ENCODE data around the gene IL32. TPM values are rescaled to one million over a fixed set of nuclear protein-coding genes. Genes with fewer than 3 reads are reported as not detected.
A peak's percentile ranks its signal among the peaks of the same experiment; 100 is the strongest.

Gene IL32
- total RNA-seq, 1 experiment from 2014 or later: 4.5 TPM

- Histone ChIP-seq H3K27ac (ENCODE audit: low read depth, low read length, poor library complexity, severe bottlenecking) (no peak overlapping the region), H3K9me3 (ENCODE audit: low read depth, low read length, poor library complexity, severe bottlenecking) (no peaks in the 10 kb centered on the region), H3K4me1 (ENCODE audit: insufficient read depth, low read length, poor library complexity, severe bottlenecking) (no peaks in the 10 kb centered on the region), H3K36me3 (ENCODE audit: insufficient read depth, low read length, poor library complexity, severe bottlenecking) (no peaks in the 10 kb centered on the region), H3K4me3 (ENCODE audit: low read depth, low read length, poor library complexity, severe bottlenecking) (peak overlapping the region; percentile 51), H3K27me3 (replicated peaks; ENCODE audit: insufficient read depth, low read depth, low read length, poor library complexity) (peaks cover 20% of the 10 kb centered on the region)
- no TSS peak for BruUV-seq (replicated peaks)
- TF ChIP-seq EZH2 (IDR thresholded peaks at IDR 0.05; ENCODE audit: borderline replicate concordance, low read depth, low read length, poor library complexity, severe bottlenecking) (peak; percentile 83), CTCF (conservative IDR thresholded peaks at IDR 0.05; ENCODE audit: low read depth, low read length) (no peak)
- POLR2A ChIA-PET (ENCODE audit: low non-redundant PET): no interaction called here
- intact Hi-C loops (cut with micrococcal nuclease; ENCODE audit: unreplicated experiment): no loop called here
- no peak for DNase-seq (ENCODE audit: low spot score)
- CTCF ChIA-PET: interaction anchor here (1.0 to 1.4 kb wide), 2 partner anchors 12 to 15 kb away, joined by 3 to 12 read pairs; no protein-coding TSS in a partner anchor
Measured at GRCh38 chr16:3046641-3047386, 18.6 kb upstream of the IL32 start.

GRCh38 chr16:3047387-3047720 is 18.1 kb upstream of the IL32 start:
- no peak for DNase-seq (ENCODE audit: low spot score)
- POLR2A ChIA-PET (ENCODE audit: low non-redundant PET): no interaction called here
- Histone ChIP-seq H3K9me3 (ENCODE audit: low read depth, low read length, poor library complexity, severe bottlenecking) (no peaks in the 10 kb centered on the region), H3K4me1 (ENCODE audit: insufficient read depth, low read length, poor library complexity, severe bottlenecking) (no peaks in the 10 kb centered on the region), H3K4me3 (ENCODE audit: low read depth, low read length, poor library complexity, severe bottlenecking) (no peak overlapping the region), H3K27ac (ENCODE audit: low read depth, low read length, poor library complexity, severe bottlenecking) (no peak overlapping the region), H3K27me3 (replicated peaks; ENCODE audit: insufficient read depth, low read depth, low read length, poor library complexity) (peaks cover 20% of the 10 kb centered on the region), H3K36me3 (ENCODE audit: insufficient read depth, low read length, poor library complexity, severe bottlenecking) (no peaks in the 10 kb centered on the region)
- TF ChIP-seq EZH2 (IDR thresholded peaks at IDR 0.05; ENCODE audit: borderline replicate concordance, low read depth, low read length, poor library complexity, severe bottlenecking) (no peak), CTCF (conservative IDR thresholded peaks at IDR 0.05; ENCODE audit: low read depth, low read length) (no peak)
- BruUV-seq (replicated peaks): no TSS peak
- CTCF ChIA-PET: interaction anchor here (1.0 to 1.4 kb wide), 2 partner anchors 11 to 15 kb away, joined by 3 to 12 read pairs; no protein-coding TSS in a partner anchor
- intact Hi-C loops (cut with micrococcal nuclease; ENCODE audit: unreplicated experiment): no loop called here

GRCh38 chr16:3049921-3050481 is 15.4 kb upstream of the IL32 start:
- H3K4me3 ChIP-seq (ENCODE audit: low read depth, low read length, poor library complexity, severe bottlenecking): no peak overlapping the region
- no peak overlapping the region for H3K27ac ChIP-seq (ENCODE audit: low read depth, low read length, poor library complexity, severe bottlenecking)
- no TSS peak for BruUV-seq (replicated peaks)
- no peaks in the 10 kb centered on the region for H3K9me3 ChIP-seq (ENCODE audit: low read depth, low read length, poor library complexity, severe bottlenecking)
- no peak for DNase-seq (ENCODE audit: low spot score)
- TF ChIP-seq EZH2 (IDR thresholded peaks at IDR 0.05; ENCODE audit: borderline replicate concordance, low read depth, low read length, poor library complexity, severe bottlenecking): no peak
- no peak for TF ChIP-seq CTCF (conservative IDR thresholded peaks at IDR 0.05; ENCODE audit: low read depth, low read length)
- no peaks in the 10 kb centered on the region for H3K36me3 ChIP-seq (ENCODE audit: insufficient read depth, low read length, poor library complexity, severe bottlenecking)
- CTCF ChIA-PET: interaction anchor here (0.6 to 1.2 kb wide), 2 partner anchors 22 to 1236 kb away, joined by 3 to 7 read pairs; no protein-coding TSS in a partner anchor
- intact Hi-C loops (cut with micrococcal nuclease; ENCODE audit: unreplicated experiment): loop anchor here (10.0 kb wide), 1 partner anchor 105 kb away; no protein-coding TSS in a partner anchor
- H3K27me3 ChIP-seq (replicated peaks; ENCODE audit: insufficient read depth, low read depth, low read length, poor library complexity): peaks cover 20% of the 10 kb centered on the region
- POLR2A ChIA-PET (ENCODE audit: low non-redundant PET): no interaction called here
- no peaks in the 10 kb centered on the region for H3K4me1 ChIP-seq (ENCODE audit: insufficient read depth, low read length, poor library complexity, severe bottlenecking)

Data from A673 (cell line).